22Rv1 (cell line): ENCODE measurements around the gene RBM33.

Source experiments
- ZFX ChIP-seq: fragments of 450-650 bp; IDR thresholded peaks from 2 replicates; pipeline ENCODE4 v1.6.1; 2017; ENCODE audit warnings: antibody characterized with exemption, borderline replicate concordance
- TF ChIP-seq, protein P1 (sequence below): fragments of 450-650 bp; IDR thresholded peaks from 2 replicates; pipeline ENCODE4 v1.5.1; 2017; ENCODE audit warnings: mild to moderate bottlenecking

DNA sequence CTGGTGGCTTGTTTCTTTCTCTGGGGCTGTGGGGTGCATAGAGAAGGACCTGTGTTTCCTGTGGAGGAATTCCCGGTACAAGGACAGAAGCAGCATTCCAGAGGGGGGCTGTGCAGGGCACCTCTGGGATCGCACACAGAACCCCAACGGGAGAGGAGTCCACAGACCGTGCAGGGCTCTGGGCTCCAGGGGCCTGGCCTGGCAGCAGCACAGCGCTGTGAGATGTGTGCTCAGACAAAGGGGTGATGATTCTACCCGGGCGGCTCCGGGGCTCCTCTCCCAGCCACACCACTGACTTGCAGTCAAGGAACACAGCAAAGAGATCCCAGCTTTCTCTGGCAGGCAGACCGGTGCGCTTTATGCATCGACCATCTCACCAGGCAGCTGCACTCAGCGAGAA is 174.7 kb downstream of the RBM33 start:
- TF ChIP-seq, protein P1, sequence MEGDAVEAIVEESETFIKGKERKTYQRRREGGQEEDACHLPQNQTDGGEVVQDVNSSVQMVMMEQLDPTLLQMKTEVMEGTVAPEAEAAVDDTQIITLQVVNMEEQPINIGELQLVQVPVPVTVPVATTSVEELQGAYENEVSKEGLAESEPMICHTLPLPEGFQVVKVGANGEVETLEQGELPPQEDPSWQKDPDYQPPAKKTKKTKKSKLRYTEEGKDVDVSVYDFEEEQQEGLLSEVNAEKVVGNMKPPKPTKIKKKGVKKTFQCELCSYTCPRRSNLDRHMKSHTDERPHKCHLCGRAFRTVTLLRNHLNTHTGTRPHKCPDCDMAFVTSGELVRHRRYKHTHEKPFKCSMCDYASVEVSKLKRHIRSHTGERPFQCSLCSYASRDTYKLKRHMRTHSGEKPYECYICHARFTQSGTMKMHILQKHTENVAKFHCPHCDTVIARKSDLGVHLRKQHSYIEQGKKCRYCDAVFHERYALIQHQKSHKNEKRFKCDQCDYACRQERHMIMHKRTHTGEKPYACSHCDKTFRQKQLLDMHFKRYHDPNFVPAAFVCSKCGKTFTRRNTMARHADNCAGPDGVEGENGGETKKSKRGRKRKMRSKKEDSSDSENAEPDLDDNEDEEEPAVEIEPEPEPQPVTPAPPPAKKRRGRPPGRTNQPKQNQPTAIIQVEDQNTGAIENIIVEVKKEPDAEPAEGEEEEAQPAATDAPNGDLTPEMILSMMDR, result no peak
- no peak for TF ChIP-seq ZFX
